Activated T-helper 9 cell treated with anti-CD3 and anti-CD28 coated beads, Interleukin-2, amount 50 U/mL, for 16 hours (primary cell): ENCODE measurements around the gene ANO3.

Experiments
- DNase-seq: peaks from one replicate; pipeline ENCODE4 v3.0.0-alpha.2; 2020; ENCODE audit warnings: low read depth

The ANO3 gene

GRCh38 chr11:26493616-26494015, 161.7 kb downstream of the ANO3 start:
- DNase-seq: no peak

GRCh38 chr11:26507229-26507628, 175.3 kb downstream of the ANO3 start:
- no peak for DNase-seq

GRCh38 chr11:26510164-26510563, 178.2 kb downstream of the ANO3 start:
- no peak for DNase-seq

GRCh38 chr11:26510756-26511155, 178.8 kb downstream of the ANO3 start:
- no peak for DNase-seq

GRCh38 chr11:26512196-26512595, 180.3 kb downstream of the ANO3 start:
- no peak for DNase-seq

GRCh38 chr11:26519469-26519868, 187.5 kb downstream of the ANO3 start:
- no peak for DNase-seq

- DNase-seq: no peak
Observed at GRCh38 chr11:26522912-26523610, 191.1 kb downstream of the ANO3 start.

GRCh38 chr11:26527685-26528084, 195.8 kb downstream of the ANO3 start:
- no peak for DNase-seq

- no peak for DNase-seq
Observed at GRCh38 chr11:26537341-26537740, 205.4 kb downstream of the ANO3 start.

- DNase-seq: no peak
Observed at GRCh38 chr11:26539517-26539916, 207.6 kb downstream of the ANO3 start.

GRCh38 chr11:26541870-26542269, 209.9 kb downstream of the ANO3 start:
- DNase-seq: no peak

GRCh38 chr11:26549176-26549575, 217.2 kb downstream of the ANO3 start:
- DNase-seq: no peak

- no peak for DNase-seq
Observed at GRCh38 chr11:26550022-26550421, 218.1 kb downstream of the ANO3 start.

GRCh38 chr11:26551186-26551801, 219.4 kb downstream of the ANO3 start:
- DNase-seq: no peak

GRCh38 chr11:26553182-26553581, 221.3 kb downstream of the ANO3 start:
- no peak for DNase-seq

- DNase-seq: no peak
Observed at GRCh38 chr11:26554455-26554854, 222.5 kb downstream of the ANO3 start.

GRCh38 chr11:26556582-26556981, 224.7 kb downstream of the ANO3 start:
- DNase-seq: no peak

GRCh38 chr11:26557666-26558065, 225.7 kb downstream of the ANO3 start:
- no peak for DNase-seq

- no peak for DNase-seq
Observed at GRCh38 chr11:26558190-26558589, 226.3 kb downstream of the ANO3 start.

GRCh38 chr11:26569646-26570045, 237.7 kb downstream of the ANO3 start:
- DNase-seq: no peak

- DNase-seq: no peak
Observed at GRCh38 chr11:26571861-26572654, 240.1 kb downstream of the ANO3 start, which contains the start of gene MUC15. TSS of gene MUC15 (minus strand) at chr11:26572263. CDS start at chr11:26567094, 5,169 bp downstream.

GRCh38 chr11:26572770-26573402, 241.0 kb downstream of the ANO3 start:
- DNase-seq: no peak

GRCh38 chr11:26573896-26574295, 242.0 kb downstream of the ANO3 start:
- no peak for DNase-seq
